CD4-positive, alpha-beta T cell treated with Interleukin-6 for 4 hours (primary cell): ENCODE measurements around the gene PTPRN2.
"Not testable (repeated sequence)": the region's sequence is repeated elsewhere in the genome, so short reads cannot be mapped to it uniquely, and the experiment has no call there.

Experiments used
- DNase-seq: peaks from one replicate; pipeline ENCODE4 v3.0.0-alpha.2; 2020; ENCODE audit warnings: mixed read lengths

Gene PTPRN2

DNA sequence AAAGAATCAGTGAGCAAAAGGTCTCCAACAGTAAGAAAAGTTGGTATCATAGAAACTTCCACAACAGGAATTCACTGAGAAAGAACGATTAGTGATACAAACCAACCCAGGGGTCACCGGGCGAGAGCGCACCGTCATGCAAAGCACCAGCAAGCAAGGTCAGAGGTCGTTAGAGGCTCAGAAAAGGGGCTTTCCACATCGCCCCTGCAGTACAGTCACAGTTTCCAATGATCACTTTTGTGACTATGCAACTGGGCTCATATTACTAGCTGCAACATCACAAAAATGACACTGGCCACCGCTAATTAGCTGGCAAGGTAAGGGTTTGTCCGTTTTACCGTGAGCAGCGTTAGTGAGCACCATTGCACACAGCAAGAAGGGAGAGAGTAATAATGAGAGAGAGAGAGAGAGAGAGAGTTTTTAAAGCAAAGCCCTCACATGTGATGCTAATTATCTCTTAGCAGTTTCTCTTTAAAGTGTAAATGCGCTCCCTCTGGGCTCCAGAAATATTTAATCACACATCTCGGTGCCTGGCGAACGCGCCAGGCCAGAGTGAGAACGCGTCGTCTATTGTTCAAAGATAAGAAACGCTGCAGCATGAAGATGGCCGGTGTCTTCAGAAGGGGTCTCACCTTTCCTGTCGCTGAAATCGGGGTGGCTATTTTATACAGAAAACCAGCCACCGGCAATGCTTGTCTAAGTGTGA is 1013.4 kb downstream of the PTPRN2 start:
- no peak for DNase-seq

DNA sequence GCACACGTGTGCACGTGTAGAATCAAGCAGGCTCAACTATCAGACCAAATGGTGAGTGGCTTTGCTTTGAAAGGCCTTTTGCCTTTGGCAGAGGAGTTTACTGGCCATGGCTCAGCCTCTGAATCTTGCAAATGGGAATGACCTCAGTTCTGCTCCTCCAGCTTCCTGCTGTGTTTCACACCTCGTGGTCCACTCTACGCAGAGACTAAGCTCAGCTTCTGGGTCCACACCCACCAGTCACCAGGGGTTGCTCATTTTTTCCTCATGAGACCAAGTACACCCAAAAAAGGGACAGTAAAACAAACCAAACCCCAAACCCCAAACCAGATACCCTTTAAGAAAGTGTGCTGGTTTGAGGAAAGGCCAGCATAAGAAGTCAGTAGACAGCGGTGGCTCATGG is 1014.4 kb downstream of the PTPRN2 start:
- no peak for DNase-seq

DNA sequence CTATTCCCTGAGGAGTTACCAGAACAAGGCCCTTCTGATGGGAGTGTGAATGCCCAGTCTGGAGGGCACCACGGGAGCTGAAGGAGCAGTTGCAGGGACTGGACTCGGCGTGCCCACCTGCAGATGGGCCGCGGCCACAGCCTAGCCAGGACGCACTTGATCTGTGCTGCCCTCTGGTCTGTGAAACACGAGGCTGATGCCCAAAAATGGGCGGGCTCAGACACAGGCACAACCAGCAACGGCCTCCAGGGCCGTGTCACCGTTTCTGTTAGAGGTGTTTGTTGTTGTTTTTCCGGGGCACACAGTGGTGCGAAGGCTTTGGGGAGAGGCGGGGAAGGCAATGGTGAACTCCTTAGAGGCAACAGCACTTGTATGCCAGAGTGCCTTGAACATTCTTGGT is 1015.0 kb downstream of the PTPRN2 start:
- no peak for DNase-seq

DNA sequence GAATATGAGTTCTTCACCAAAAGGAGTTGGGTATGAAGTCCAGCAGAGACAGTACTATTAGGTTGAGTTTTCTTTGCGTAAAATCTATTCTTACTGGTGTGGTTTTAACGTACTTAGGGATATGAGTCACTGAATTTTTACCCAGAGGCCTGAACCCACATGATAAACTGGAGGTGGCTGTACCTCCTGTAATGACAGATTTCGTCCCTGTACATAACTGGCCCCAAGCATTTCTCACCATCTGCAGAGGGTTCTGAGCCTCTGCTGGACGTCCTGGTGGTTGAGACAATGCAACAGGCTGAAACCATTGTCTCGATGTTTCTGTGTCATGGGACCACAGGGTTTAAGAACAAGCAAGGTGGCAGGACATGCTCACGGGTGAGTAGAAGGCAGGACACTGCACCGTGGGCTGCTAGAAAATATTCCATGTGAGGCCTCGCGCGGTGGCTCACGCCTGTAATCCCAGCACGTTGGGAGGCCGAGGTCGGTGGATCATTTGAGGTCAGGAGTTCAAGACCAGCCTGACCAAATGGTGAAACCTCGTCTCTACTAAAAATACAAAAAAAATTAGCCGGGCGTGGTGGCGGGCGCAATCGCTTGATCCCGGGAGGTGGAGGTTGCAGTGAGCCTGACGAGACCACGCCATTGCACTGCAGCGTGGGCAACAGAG is 1017.0 kb downstream of the PTPRN2 start:
- no peak for DNase-seq

DNA sequence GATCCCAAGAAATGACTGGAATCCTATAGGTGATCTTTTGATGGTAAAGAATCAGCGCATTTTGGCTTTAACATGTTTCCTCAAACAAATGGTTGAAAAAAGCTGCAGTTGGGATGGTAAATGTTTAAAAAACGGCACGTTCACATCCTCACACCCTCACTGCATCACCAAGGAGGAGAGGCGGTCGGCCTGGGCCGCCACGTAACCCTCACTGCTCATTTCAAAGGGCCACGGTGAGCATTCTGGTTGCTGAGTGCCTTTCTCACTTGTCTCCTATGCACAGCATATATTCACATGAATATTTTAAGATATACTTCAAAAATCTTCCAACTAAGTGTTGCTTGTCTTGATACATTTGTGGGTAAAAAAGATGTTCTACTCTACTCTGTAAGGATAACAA is 1017.7 kb downstream of the PTPRN2 start:
- DNase-seq, result no peak

DNA sequence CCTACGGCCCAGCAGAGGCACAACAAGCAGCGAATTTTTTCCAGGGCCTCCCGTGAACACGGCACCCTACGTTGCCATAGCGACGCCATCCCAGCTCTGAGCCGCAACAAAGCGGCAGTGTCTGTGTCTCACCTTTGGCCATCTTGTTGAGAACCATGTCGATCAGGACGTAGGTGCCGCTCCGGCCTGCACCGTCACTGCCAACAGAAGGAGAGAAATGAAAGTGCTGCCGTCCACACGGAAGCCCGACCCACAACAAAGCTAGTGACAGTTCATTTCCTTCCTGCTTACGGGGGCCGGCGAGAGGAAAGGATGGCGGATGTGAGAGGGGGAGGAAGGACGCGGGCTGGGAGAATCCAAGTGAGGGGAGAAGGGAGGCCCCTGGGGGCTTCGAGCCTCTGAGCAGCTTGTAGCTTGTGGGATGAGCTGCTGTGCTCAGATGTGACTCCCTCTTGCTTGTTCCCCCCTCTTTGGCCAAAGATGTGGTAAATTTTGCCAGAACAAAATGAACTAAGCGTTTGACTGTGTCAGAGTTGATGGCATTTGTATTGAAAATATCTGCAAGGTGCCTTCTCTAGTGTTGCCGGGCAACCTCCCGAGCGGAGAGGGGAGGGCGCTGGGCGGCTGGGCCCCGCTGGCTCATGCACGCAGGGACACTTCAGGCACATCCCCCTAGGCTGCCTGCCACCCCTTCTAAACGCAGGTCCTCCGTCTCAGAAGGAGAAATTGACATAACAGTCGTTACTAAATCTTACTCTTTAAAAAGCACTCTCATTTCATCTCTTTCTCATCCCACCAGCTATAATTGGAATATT is 1018.6 kb downstream of the PTPRN2 start:
- peak; percentile 67 for DNase-seq

DNA sequence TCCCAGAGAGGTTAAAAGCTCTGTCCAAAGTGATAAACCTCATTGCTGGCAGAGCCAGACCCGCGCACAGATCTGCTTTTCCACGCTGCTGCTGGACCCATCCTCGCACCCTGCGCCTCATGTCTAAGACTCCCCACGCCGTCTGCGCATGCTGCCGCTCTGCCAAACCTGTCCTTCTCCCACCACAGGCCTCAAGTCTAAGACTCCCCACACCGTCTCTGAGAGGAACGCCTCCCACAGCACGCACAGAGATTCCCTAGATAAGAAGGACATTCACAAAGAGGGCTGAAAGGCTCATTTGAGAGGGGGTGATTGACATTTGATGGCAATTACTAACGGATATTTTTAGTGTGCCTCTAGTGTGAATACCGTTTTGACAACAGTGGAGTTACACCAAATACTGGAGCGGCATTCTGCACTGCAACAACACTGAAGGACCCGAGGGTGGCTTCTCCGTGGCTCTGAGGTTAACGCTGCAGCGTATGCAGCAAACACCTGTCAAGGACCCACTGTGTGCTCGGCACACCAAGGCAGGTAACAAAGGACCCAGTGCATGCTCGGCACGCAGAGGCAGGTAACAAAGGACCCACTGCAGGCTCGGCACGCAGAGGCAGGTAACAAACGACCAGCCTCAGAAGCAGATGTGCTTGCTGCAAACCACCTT is 1019.4 kb downstream of the PTPRN2 start:
- DNase-seq, result no peak

DNA sequence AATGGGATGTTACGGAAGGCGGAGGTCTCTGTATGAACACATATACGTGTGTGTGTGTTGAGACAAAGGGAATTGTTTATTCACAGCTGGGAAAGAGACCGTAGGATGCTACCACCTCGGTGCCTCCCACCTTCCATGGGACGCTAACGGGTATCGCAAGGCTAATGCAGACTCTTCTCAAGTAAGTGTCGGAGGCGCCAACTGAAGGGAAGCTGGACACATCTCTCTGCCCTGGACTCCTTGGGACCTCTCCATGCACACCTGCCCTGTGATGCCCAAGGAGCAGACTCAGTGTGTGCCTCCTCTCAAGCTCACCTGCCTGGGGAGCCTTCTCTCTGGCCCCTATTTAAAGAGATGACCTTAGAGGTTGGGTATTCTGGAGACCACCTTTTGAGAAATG is 1020.0 kb downstream of the PTPRN2 start:
- no peak for DNase-seq

DNA sequence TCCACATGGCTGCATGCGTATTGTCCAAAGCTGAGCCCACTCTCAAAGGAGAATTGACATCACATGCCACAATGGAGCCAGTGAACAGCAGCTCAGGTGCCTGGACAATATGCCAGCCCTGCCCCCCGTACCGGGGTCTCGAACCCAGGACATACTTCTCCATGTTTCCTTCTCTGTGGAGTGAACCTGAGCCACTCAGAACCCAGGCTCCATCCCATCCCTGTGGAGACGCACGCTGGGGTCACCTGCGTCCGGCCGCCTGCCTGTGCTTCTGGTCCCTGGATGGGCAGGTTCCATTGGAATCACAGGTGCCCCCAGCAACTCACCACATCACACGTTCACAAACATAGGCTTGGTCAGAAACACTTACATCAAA is 1021.0 kb downstream of the PTPRN2 start:
- DNase-seq, result no peak

DNA sequence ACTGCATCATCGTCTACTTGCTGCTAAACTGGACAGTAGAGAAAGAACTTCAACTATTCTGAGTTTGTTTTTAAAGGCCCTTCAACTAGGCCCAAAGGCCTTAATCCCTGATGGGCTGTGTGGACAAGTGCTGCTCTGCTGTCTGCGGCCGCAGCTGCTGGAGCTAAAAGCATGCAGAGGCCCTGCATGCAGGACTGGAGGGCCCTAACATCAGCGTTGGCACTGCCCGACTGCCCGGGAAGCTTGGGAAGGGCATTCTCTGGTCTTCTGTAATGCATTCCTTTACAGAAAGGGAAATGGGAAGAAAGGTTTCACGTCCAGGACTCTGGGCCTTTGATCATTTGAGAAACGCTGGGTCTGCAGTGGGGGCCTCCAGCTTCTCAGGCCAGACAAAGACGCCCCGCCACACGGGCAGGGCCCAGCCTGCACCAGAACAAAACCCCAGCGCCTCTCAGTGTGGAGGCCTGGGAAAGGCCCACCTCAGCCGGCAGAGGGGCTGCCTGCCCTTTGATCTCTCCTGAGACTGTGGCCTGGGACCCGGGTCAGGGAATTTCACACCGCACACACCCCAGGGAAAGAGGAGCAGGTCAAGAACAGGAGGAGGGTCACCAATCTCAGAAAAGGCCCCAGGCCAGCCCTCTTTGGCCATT is 1021.5 kb downstream of the PTPRN2 start:
- no peak for DNase-seq

DNA sequence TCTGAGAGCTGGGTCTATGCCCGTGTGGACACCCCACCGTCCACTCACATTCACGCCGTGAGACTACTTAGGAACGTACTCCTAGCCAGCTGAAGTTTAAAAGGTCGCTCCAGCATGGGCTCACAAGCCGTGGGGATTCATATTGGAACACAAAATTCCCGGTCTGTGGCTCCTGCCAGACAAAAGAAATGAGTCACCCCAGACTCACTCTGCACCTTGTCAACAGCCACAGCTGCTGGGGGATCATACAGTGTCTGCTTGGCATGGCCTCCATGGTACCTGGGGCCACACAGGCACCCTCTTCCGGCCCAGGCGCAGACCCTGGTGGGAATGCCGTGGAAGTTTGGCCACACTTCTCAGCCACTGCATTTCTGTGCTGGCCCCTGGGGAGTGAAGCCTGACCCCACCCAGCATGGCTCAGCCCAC is 1022.4 kb downstream of the PTPRN2 start:
- no peak for DNase-seq

DNA sequence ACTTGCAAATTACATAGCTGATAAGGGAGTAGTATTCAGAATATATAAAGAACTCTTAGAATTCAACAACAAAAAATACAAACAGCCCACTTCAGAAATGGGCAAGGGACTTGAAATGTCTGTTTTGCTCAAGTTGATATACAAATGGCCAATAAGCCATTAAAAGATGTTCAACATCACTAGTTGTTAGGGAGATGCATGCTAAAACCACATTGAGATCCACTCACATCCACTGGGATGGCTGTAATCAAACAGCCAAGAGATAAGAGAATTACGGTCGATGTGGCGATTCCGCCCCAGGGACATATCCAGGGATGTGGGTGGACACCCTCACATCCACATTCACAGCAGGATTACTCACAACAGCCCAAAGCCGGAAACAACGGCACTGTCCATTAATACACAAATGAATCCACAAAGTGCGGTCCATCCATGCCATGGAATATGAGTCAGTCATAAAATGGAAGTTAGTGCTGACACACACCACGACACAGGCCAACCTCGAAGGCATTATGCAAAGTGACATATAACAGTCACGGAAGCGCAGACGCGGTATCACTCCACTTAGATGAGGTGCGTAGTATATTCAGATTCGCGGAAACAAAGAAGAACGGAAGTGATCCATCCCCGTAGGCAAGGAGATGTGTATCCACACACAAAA is 1023.0 kb downstream of the PTPRN2 start:
- no peak for DNase-seq

DNA sequence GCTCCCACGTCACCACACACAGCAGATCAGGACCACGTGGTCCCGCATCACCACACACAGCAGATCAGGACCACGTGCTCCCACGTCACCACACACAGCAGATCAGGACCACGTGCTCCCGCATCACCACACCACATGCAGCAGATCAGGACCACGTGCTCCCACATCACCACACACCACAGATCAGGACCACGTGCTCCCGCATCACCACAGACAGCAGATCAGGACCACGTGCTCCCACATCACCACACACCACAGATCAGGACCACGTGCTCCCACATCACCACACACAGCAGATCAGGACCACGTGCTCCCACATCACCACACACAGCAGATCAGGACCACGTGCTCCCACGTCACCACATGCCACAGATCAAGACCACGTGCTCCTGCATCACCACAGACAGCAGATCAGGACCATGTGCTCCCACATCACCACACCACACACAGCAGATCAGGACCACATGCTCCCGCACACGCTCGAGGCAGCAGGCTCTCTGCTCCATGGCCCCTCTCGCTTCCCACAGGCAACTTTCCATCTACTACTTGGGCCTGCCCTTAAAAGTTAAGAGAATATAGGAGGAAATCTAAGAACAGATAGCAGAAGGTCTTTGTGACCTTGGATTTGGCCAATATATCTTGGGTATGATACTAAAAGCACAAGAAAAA is 1024.0 kb downstream of the PTPRN2 start:
- not testable (repeated sequence) for DNase-seq

DNA sequence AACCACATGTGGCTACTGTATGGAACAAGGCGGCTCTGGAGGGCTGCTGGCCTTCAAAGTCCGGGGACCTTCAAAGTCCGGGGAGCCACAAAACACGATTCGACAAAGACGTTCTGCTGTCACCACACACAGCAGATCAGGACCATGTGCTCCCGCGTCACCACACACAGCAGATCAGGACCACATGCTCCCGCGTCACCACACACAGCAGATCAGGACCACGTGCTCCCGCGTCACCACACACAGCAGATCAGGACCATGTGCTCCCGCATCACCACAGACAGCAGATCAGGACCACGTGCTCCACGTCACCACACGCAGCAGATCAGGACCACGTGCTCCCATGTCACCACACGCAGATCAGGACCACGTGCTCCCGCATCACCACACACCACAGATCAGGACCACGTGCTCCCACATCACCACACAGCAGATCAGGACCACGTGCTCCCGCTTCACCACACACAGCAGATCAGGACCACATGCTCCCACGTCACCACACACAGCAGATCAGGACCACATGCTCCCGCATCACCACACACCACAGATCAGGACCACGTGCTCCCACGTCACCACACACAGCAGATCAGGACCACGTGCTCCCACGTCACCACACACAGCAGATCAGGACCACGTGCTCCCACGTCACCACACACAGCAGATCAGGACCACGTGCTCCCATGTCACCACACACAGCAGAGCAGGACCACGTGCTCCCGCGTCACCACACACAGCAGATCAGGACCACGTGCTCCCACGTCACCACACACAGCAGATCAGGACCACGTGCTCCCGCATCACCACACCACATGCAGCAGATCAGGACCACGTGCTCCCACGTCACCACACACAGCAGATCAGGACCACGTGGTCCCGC is 1024.9 kb downstream of the PTPRN2 start:
- not testable (repeated sequence) for DNase-seq

DNA sequence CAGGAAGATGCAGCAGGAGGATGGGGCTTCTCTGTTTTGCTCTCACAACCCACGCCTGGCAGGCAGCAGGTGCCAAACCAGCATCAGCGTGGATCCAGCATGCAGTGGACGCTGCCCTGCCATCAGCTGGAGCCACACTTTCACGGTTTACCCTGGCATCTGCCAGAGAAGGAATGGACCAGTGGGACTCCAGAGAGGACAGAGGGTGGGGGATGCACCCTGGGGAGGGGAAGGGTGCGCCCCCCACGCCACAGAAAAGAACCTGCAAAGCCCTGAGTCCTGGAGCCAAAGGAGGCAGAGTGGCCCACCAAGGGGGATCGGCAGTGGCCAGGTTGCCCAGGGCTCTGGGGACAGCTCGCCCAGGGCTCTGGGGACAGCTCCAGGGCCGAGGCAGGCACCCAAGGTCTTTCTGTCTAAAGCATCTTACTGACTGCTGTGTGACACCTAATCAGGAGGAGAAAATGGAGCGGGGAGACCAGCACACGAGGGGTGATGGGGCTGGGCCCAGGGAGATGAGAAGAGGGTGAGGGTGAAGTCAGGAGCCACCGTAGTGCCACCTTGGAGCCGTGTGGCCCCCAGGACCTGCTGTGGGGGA is 1025.7 kb downstream of the PTPRN2 start:
- DNase-seq, result no peak

DNA sequence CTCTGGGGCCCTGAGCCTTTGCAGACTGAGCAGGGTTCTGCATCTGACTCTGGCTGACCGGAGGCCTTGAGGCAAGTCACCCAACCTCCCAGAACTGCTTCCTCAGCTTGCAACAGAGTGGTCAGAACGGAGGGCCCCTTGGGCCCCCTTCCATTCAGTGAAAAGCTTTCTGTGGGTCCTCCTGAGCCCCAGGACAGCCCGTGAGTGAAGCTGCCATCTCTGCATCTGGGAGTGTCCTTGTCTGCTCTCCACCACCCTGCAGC is 1026.2 kb downstream of the PTPRN2 start:
- no peak for DNase-seq

DNA sequence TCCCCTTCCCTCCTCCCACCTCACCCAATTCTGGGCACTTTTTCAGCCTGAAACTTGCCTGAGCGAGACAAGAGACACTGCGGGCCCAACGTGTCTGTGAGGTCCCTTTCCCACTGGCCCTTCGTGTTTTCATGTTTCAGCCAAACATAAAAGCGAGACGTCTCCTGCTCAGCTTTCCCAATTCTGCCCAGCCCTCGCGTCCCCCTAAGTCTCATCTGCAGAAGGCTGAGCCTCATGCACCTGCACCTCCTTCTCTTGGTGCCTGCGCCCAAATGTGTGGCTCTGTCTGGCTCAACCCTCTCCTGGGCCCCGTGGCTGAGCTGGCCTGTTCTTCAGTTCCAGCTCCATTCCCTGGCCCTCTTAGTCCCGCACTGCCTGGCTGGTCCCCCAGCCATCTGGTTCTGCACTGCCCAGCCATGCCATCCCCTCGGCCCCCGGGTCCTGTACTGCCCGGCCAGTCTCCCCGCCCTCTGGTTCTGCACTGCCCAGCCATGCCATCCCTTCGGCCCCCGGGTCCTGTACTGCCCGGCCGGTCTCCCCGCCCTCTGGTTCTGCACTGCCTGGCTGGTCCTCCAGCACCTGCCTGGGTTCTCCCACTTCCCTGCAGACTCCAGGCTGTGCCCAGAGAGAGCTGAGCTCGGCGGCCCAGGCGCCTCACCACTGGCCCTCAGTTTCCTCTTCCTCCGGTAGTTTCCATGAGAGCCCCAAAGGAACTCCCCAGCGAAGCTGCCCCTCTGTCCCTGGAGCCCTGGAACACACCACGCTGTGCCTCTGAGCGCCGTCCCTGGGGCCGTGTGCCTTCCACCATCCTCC is 1026.7 kb downstream of the PTPRN2 start:
- DNase-seq, result no peak

DNA sequence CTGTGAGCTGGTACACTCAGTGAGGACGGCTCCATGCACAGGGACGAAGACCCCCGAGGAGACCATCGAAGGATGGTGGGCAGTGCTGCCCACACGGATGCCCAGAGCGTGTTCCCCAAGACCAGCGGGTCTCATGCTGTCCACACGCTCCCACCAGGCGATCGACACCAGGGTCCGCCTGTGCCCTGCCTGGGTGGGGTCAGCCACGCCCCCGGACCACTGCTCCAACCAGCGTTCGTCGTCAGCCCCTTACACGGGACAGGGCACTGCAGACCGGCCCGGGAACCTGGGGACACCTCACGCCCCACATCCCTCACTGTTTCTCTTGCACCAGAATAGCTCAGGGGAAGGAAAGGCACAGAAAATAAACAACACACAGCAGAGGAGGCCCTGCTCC is 1027.4 kb downstream of the PTPRN2 start:
- DNase-seq, result no peak

DNA sequence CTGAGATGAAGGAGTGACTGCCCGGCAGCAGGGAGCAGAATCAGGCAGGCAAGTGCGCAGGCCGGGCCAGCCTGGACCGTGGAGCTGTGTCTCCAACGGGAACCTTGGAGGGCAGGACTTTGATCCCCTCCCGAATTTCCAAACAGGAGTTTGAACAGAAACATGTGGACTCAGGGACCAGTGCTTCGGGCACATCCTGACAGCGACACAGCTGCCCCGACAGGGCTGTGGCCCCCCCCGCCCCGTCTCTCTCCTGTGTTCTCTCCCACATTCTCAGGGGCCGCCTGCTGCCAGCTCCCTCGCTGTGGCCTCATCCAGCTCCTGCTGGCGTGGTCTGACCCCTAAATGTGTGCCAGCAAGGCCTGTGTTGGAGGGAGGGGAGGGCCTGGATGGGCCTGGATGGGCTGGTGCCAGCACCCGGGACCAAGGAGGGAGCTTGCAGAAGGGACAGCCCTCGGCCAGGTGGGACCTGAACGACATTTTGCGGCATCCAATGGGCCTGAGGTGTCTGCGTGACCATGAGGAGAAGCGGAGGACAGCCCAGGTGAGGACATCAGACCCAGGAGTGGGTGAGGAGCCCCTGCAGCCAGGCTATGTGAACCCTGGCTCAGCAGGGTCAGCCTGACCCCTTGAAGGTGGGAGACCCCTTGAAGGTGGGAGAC is 1027.9 kb downstream of the PTPRN2 start:
- no peak for DNase-seq
